Fibroblast of upper back skin (primary cell): ENCODE results near the gene KCNC2.

Experiments
- DNase-seq: peaks from one replicate; pipeline ENCODE4 v3.0.0-alpha.2; 2013

Gene KCNC2

DNA sequence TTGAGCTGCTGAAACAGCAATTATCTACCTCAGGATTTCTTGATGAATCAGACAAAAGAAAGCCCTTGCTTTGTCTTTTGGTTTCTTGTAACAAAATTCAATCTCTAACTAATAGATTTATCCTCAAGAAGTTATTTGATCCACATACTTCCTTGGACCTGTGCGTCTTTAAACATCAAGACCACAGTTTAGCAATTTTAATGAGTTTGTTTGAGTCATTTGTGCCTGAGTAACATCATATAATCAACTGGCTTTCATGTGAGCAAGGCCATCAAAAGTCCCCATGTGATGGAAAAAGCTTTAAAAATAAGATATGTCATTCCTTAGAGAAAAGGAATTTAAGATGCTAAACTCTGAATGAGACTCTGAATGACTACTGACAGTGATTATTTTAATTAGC, 52.3 kb downstream of the KCNC2 start:
- no peak for DNase-seq

DNA sequence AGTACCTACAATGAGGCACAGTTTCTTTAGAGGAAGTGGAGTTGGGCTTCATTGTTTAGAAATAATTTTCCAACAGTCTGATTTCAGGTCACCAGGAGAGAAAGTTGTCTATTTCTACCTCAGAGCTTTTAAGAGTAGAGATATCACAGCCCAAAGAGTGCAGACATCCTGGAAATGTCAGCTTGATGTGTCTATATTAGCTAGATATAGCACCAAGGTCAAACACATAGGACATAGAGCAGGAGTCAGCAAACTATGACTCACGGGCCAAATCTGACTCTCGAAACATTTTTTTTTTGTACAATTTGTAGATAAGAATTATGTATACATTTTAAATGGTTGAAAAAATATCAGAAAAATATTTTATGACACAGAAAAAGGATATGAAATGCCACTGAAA, 53.7 kb downstream of the KCNC2 start:
- DNase-seq, result no peak

- DNase-seq, result no peak
Measured at GRCh38 chr12:75154388-75154787, 55.3 kb downstream of the KCNC2 start.

DNA sequence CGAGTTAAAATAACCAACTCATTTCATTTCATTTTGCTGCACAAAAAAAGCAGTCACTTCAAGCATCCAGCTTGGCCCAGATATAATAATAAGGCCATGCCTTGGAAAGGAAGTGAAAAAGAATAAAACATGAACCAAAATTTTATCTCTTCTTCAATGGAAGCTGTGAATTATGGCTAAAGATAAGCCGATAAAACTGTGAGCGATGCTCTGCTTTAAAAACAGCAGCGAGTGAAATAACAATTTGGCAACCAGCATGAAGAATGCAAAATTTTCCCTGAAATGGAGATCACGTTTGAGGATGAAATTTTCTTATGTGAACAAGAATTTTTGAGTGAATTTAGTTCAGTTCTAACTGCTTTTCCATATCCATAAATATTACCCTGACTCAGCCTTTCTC, 70.4 kb downstream of the KCNC2 start:
- no peak for DNase-seq

DNA sequence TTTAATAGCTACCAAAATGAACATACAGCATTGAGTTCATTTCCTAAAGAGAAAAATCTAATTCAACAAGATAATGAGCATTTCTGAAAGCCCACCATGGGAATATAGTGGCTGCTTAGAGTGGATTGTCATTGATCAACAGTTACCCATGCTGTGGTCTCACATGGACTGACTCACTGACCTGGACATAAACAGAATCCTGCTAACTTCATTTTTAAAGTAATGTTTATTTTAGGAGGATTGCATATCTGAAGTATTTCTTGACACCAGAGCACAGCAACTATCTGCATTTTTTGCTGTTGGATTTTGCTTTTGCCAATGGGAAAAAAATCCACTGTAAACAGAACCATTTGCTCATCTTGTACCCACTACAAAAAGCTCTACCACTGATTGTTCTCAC, 71.7 kb downstream of the KCNC2 start:
- DNase-seq, result no peak

DNA sequence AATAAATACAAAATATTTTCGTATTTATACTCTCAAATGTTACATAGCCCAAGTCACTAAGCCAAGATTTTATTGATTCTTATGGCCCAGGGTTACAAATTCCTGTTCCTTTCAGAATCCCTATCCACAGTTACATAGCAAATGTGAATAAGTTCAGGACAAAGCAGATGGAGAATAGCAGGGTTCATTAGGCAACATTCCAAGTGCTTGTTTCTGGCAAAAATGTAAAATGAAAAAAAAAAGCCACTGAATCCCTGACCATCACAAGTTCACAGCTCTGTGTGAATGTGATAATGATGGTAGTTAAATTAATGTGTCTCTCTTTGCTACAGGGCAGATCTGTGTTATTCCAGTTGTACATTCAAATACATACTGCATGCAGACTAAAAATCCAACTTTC, 74.6 kb downstream of the KCNC2 start:
- no peak for DNase-seq

GRCh38 chr12:75130811-75131210, 78.8 kb downstream of the KCNC2 start:
- DNase-seq, result no peak

DNA sequence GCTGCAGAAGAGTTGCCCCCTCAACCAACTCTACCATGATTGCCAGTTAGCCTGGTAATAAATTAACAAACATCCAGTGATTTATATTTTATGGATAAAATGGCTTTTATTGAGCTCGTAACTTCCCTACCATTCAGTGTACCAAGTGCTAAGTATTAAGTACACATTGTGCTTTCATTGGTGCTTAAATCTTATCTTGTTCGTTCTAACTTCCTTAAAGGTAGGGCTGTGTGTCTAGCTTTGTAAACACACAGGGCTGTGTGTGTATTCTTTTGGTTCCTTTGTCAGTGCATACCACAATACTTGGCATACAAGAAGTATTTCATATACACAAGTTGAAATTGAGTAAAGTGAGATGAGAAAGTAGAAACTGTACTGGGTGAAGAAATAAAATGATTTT, 80.4 kb downstream of the KCNC2 start:
- DNase-seq, result no peak

DNA sequence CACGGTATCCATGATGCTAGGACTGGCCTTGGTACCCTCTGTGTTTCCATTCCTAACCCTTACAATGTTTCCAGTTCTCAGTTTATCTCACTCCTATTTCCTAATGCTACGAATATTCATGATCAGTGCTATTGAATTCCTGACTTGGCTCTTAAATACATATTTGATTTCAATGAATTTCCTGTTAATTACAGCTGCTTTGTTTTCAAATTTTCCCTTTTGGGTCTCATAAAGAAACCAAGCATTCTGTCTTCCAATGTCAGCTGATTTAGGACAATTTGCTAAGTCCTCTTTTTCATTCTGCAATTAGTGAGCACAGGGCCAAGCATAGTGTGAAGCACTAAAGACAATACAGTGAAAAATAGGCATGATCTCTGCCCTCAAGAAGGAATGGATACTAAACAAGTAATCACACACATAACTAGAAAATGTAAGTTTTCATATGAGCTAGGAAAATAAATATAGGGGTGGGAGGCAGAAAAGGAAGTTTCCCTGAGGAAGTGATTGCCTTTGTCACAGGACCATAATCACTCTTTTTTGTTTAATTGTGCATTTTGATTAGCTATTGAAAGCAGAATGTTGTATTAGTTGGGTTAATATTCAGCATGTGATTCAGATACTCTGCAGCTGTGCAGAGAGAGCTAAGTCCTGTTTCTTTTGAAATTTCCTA, 88.5 kb downstream of the KCNC2 start:
- no peak for DNase-seq

GRCh38 chr12:75120311-75120711, 89.3 kb downstream of the KCNC2 start:
- peak; percentile 43 for DNase-seq

DNA sequence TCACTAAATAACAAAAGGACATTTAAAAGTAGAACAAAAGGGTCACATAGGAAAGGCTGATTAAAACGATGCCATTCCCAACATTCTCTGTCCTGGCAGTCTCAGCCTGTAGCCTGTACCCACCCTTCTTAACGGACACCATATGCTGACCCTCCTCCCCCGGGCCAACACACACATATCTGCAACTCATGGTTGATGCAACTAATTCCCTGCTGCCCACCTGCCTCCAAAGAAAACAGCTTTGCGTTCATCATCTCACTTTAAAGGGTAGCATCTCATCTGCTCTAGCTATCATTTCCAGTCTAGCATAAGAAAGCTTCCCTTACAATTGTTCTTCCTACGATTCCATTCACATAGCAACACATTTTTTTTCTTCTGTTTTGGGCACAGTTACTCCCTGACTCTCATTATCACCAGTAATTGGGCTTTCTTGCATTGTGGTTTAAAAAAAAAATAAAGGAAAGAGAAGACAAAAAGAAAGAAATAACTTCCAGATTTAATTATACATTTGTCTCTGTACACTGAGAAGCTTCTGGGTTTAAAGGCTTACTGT, 92.9 kb downstream of the KCNC2 start:
- DNase-seq, result no peak

DNA sequence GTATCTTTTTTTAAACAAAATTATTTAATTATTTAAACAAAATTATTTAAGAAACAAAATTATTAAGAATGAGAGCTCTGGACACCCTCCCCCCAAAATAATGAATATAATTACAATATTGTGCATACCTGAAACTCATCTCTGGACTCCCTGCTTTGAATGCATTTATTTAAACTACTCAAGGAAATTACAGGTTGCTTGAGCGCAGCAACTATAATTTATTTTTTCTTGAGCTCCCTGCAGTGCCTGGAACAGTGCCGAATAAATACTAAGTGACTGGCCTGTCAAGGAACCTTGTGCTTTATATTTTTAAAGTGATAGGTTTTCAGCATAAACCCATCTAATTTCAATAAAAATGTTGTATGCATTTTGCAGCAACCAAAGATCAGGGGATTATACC, 93.9 kb downstream of the KCNC2 start:
- DNase-seq, result no peak

GRCh38 chr12:75103822-75104221, 105.8 kb downstream of the KCNC2 start:
- DNase-seq, result no peak

DNA sequence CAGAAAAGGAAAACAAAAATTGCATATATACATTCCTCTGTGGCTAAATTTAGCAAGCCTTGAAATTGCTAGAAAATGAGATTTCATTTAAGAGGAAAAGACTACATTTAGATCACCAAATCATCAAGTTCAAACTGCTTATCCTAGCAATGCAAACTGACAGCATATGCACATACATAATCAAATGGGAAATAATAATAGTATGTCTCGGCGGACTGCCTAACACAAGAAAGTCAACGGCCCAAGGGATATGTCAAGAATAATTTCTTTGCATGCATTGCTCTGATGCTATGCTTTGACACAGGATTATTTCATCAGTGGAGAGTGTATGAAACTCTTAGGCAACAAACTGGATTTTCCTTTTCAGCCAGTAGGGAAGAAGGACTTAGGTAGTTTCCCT, 107.9 kb downstream of the KCNC2 start:
- no peak for DNase-seq

GRCh38 chr12:75099210-75099609, 110.4 kb downstream of the KCNC2 start:
- DNase-seq, result no peak

GRCh38 chr12:75097003-75097402, 112.6 kb downstream of the KCNC2 start:
- peak; percentile 2 for DNase-seq

GRCh38 chr12:75087654-75088053, 122.0 kb downstream of the KCNC2 start:
- peak; percentile 36 for DNase-seq

- DNase-seq, result peak; percentile 92
Measured at GRCh38 chr12:75086091-75087038, 123.3 kb downstream of the KCNC2 start.

- DNase-seq, result no peak
Measured at GRCh38 chr12:75081305-75081704, 128.3 kb downstream of the KCNC2 start.

DNA sequence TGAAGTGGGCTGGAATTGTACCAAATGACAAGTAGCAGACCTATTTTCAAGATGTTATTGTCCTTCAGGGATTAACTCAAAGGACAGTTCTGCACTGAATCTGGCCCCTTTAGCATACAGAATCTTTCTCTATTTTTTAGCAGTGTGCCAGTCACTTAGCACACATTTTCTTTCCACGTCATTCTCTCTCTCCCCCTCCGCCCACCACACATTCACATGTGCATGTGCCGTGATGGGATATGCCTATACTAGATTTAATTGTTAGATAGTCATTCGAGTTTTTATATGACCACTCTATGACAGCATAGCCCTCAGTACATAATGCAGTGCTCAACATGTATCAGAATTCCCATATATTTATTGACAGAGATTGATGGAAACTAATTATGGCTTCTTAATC, 129.1 kb downstream of the KCNC2 start:
- DNase-seq, result no peak

- no peak for DNase-seq
Measured at GRCh38 chr12:75065482-75065881, 144.2 kb downstream of the KCNC2 start.

DNA sequence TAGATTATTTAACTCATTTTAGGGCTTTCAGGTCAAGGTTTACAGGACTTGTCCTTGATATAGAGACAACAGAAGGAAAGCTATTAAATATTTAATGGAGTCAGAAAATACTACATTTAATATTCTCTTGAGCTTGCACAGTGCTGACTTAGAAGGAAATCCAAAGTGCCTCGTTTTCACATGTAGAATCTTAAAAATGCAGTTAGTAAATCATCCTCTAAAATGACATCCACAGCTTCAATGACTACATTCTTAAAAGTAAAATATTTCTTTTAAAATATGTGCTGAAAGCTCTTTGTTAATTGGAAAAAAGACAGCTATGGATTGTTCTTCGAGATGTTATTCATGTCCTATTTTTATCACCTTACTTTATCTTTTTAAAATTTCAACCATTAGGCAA, 146.9 kb downstream of the KCNC2 start:
- DNase-seq, result no peak

DNA sequence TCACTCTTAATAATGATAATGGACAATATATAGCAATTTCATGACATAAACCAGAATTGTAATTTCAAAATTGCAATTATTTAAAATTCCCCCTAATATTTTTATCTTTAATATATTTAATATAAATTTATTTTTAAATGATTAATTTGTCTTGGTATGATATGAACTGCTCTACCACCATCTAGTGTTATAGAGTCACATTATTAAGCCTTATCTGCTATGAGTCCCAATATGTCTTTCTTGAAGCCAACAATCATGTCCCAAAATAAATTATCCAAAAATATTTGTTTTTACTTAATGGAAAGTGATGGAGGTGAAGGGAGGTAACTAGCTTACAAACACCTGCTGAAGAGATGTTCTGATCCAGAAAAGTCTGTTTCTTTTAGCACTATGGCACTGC, 151.4 kb downstream of the KCNC2 start:
- DNase-seq, result no peak

GRCh38 chr12:75048767-75049166, 160.9 kb downstream of the KCNC2 start:
- DNase-seq, result no peak
